Ovary (tissue), 9 donors: ENCODE results near the gene PITPNB. TPM values are rescaled to one million over a fixed set of nuclear protein-coding genes. Genes with fewer than 3 reads are reported as not detected.

Source experiments
- DNase-seq, 5 donors: peaks; one replicate each; pipeline ENCODE4 v3.0.0-alpha.2; 2019 to 2020
- H3K27ac ChIP-seq, 2 donors: fragments of 200-600 bp; one replicate each; pipeline versions ENCODE4 v1.5.1 to v1.8.0; 2019 to 2022
- H3K27me3 ChIP-seq: fragments of 200-600 bp; one replicate; pipeline ENCODE4 v1.8.0; 2022
- H3K36me3 ChIP-seq: fragments of 200-600 bp; sonication (generic); one replicate; pipeline ENCODE4 v1.5.1; 2019
- H3K4me1 ChIP-seq: one replicate; pipeline ENCODE4 v1.8.1; 2013; ENCODE audit warnings: mild to moderate bottlenecking, moderate library complexity; ENCODE audit not compliant: insufficient read depth
- H3K4me3 ChIP-seq: fragments of 200-600 bp; sonication (generic); one replicate; pipeline ENCODE4 v1.5.1; 2017
- H3K9me3 ChIP-seq, 2 donors: fragments of 200-600 bp in 1 of 2; sonication (generic) in 1 of 2; one replicate each; pipeline versions ENCODE4 v1.5.1 to v1.8.1; 2013 to 2019; ENCODE audit warnings: mild to moderate bottlenecking in 1 of 2, moderate library complexity in 1 of 2
- CTCF ChIP-seq, 3 donors: fragments of 450-650 bp in 2 of 3; fragments of 200-600 bp in 1 of 3; IDR thresholded peaks; one replicate each; pipeline versions ENCODE4 v1.5.1 to v1.8.0; 2016 to 2022; ENCODE audit warnings: antibody characterized with exemption in 3 of 3, mild to moderate bottlenecking in 1 of 3
- EP300 ChIP-seq: sonication (generic); formaldehyde crosslinking; IDR thresholded peaks from one replicate; pipeline ENCODE4 v1.6.1; 2017; ENCODE audit warnings: antibody characterized with exemption
- POLR2A ChIP-seq: fragments of 450-650 bp; IDR thresholded peaks from one replicate; pipeline ENCODE4 v1.6.1; 2017; ENCODE audit warnings: antibody characterized with exemption, mild to moderate bottlenecking, moderate library complexity
- WGBS, 3 donors: extraction: QIAGEN DNeasy Blood & Tissue Kit in 1 of 3; methylation state at CpG; one replicate each; pipeline versions ENCODE4 v1.1.5 to v1.1.7; 2013 to 2017; 5-methylcytosine and 5-hydroxymethylcytosine counted together
- intact Hi-C, 4 donors: fragments of 100-400 bp; cut with DNase I; formaldehyde crosslinking; loops; one replicate each; pipeline versions ENCODE4 v1.11.0 to v1.15.1; 2022 to 2023
- polyA plus RNA-seq, 2 donors: library from polyadenylated mRNA; stranded (reverse); fragments of 200-250 nt in 1 of 2; fragments of 350-450 nt in 1 of 2; fragmentation: Illumina TruSeq in 1 of 2; extraction: RNeasy Lipid Tissue Mini Kit (QIAGEN cat#74804) in 1 of 2; gene quantifications; one replicate each; pipeline ENCODE4 v1.2.3, GENCODE V29; 2013 to 2014
- total RNA-seq, 7 donors: library from RNA; depleted of rRNA in 2 of 7; stranded (reverse); fragments of >200 nt in 2 of 7; fragmentation: NEBNext Ultra II Directional in 3 of 7; extraction: Animal tissue kit (Norgen Biotek cat#: 25700) in 3 of 7; gene quantifications; one replicate each; pipeline versions ENCODE4 v1.1.0 to v1.2.4, GENCODE V29; 2016 to 2023
- donor health status: DM: no; HTN: no; CAD: no; lungs with moderate emphysema.
- donor health status: DM: no; HTN: no; CAD: no.
- donor health status: Bipolar disorder and iron deficiency.
- donor health status: DM: yes; HTN: yes; CAD: no.
- donor health status: DM: no; HTN: no; CAD: no.
- donor health status: DM: yes; HTN: yes; CAD: no.

PITPNB gene
- total and polyA plus RNA-seq, 9 donors, result 26.6 to 77.2 (median 60.9) TPM

- no peaks in the 10 kb centered on the region for H3K36me3 ChIP-seq
- no peak overlapping the region for H3K4me3 ChIP-seq
- no peak for DNase-seq
- no peak for TF ChIP-seq CTCF (IDR thresholded peaks at IDR 0.05)
- TF ChIP-seq POLR2A, result no peak
- no peak for TF ChIP-seq EP300
- intact Hi-C loops, result no loop called here
- WGBS, 3 donors, result 77 to 80% (median 77%) methylated on average over 4 of the region's 4 CpGs
- H3K4me1 ChIP-seq, result no peaks in the 10 kb centered on the region
- no peaks in the 10 kb centered on the region for H3K27me3 ChIP-seq
- no peak overlapping the region for H3K27ac ChIP-seq
- no peaks in the 10 kb centered on the region for H3K9me3 ChIP-seq
Measured at GRCh38 chr22:27895600-27895999, 23.5 kb downstream of the PITPNB start.

- no peak for TF ChIP-seq CTCF (IDR thresholded peaks at IDR 0.05)
- no peak for TF ChIP-seq EP300
- TF ChIP-seq POLR2A, result no peak
- H3K9me3 ChIP-seq, result no peaks in the 10 kb centered on the region
- 63 to 67% (median 64%) methylated on average over 5 of the region's 5 CpGs for WGBS, 3 donors
- DNase-seq, result no peak
- intact Hi-C loops, result no loop called here
- no peaks in the 10 kb centered on the region for H3K27me3 ChIP-seq
- no peaks in the 10 kb centered on the region for H3K36me3 ChIP-seq
- H3K4me1 ChIP-seq, result no peaks in the 10 kb centered on the region
- H3K27ac ChIP-seq, result no peak overlapping the region
- H3K4me3 ChIP-seq, result no peak overlapping the region
Measured at GRCh38 chr22:27892811-27893210, 26.2 kb downstream of the PITPNB start.

GRCh38 chr22:27892064-27892463 is 27.0 kb downstream of the PITPNB start:
- Histone ChIP-seq H3K4me1 (no peaks in the 10 kb centered on the region), H3K9me3 (no peaks in the 10 kb centered on the region), H3K27ac (no peak overlapping the region), H3K4me3 (no peak overlapping the region), H3K36me3 (no peaks in the 10 kb centered on the region), H3K27me3 (no peaks in the 10 kb centered on the region)
- DNase-seq, result no peak
- WGBS, 3 donors, result 86 to 94% (median 93%) methylated on average over 4 of the region's 4 CpGs
- intact Hi-C loops, result no loop called here
- TF ChIP-seq EP300, result no peak
- no peak for TF ChIP-seq POLR2A
- no peak for TF ChIP-seq CTCF (IDR thresholded peaks at IDR 0.05)

- 85 to 95% (median 88%) methylated on average over 1 of the region's 1 CpG for WGBS, 3 donors
- Histone ChIP-seq H3K4me3 (no peak overlapping the region), H3K27me3 (no peaks in the 10 kb centered on the region), H3K4me1 (peaks cover 2% of the 10 kb centered on the region), H3K9me3 (no peaks in the 10 kb centered on the region), H3K27ac (no peak overlapping the region), H3K36me3 (no peaks in the 10 kb centered on the region)
- no peak for TF ChIP-seq CTCF (IDR thresholded peaks at IDR 0.05)
- no peak for TF ChIP-seq EP300
- no peak for TF ChIP-seq POLR2A
- no peak for DNase-seq
- intact Hi-C loops, result loop anchor here in 3 of 4 donors (5.0 kb wide), 1 partner anchor 119 kb away; no protein-coding TSS in a partner anchor
Measured at GRCh38 chr22:27888310-27888709, 30.7 kb downstream of the PITPNB start.

GRCh38 chr22:27886843-27887151 is 32.3 kb downstream of the PITPNB start:
- intact Hi-C loops, result loop anchor here (2.0 to 5.0 kb wide), 2 partner anchors 120 to 121 kb away; no protein-coding TSS in a partner anchor
- Histone ChIP-seq H3K4me1 (peaks cover 2% of the 10 kb centered on the region), H3K27ac (no peak overlapping the region), H3K4me3 (no peak overlapping the region), H3K36me3 (no peaks in the 10 kb centered on the region), H3K27me3 (no peaks in the 10 kb centered on the region), H3K9me3 (no peaks in the 10 kb centered on the region)
- DNase-seq, result no peak
- TF ChIP-seq EP300 (no peak), POLR2A (no peak), CTCF (IDR thresholded peaks at IDR 0.05) (no peak)
